ENCODE results near the gene GYG1.

Gene GYG1

DNA sequence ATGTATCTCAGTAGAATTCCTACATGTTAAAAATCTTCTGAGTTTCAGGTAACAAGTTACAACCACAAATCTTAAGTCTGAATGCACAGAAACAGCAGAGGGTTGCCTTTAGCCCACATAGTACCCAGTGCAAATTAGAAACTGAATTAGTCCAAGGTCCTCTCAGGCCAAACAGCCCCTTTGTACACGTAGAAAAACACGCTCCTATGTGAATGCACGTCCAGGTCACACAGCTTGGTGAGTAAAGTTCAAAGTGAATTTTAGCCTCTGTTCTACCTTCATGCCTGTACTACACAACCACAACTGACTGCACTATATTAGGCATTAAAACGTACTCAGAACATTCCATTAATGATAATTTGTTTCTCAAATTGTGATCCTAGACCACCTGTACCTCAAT, 46.3 kb downstream of the GYG1 start:
- POLR2A ChIA-PET = no interaction called here
- TF ChIP-seq SP1 (IDR thresholded peaks at IDR 0.05) = no peak
- TF ChIP-seq ARNT (IDR thresholded peaks at IDR 0.05) = no peak
- TF ChIP-seq ELF4 (IDR thresholded peaks at IDR 0.05) = no peak
- TF ChIP-seq LEF1 (IDR thresholded peaks at IDR 0.05; ENCODE audit: borderline replicate concordance) = no peak
- no peak for TF ChIP-seq NFRKB (IDR thresholded peaks at IDR 0.05)
- no peak for TF ChIP-seq HDGF (IDR thresholded peaks at IDR 0.05; ENCODE audit: borderline replicate concordance)
- TF ChIP-seq FOXA1 (IDR thresholded peaks at IDR 0.05) = no peak
- no peak for TF ChIP-seq FOXK2 (IDR thresholded peaks at IDR 0.05)
- TF ChIP-seq CTBP1 (IDR thresholded peaks at IDR 0.05; ENCODE audit: borderline replicate concordance) = no peak
- TF ChIP-seq FOXM1 (IDR thresholded peaks at IDR 0.05; ENCODE audit: borderline replicate concordance) = no peak
- TF ChIP-seq ZNF384 (IDR thresholded peaks at IDR 0.05) = no peak
- no peak for TF ChIP-seq TARDBP (IDR thresholded peaks at IDR 0.05)
- TF ChIP-seq, protein P1, sequence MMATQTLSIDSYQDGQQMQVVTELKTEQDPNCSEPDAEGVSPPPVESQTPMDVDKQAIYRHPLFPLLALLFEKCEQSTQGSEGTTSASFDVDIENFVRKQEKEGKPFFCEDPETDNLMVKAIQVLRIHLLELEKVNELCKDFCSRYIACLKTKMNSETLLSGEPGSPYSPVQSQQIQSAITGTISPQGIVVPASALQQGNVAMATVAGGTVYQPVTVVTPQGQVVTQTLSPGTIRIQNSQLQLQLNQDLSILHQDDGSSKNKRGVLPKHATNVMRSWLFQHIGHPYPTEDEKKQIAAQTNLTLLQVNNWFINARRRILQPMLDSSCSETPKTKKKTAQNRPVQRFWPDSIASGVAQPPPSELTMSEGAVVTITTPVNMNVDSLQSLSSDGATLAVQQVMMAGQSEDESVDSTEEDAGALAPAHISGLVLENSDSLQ (IDR thresholded peaks at IDR 0.05) = no peak
- no peak for TF ChIP-seq SUZ12 (IDR thresholded peaks at IDR 0.05)
- TF ChIP-seq L3MBTL2 (conservative IDR thresholded peaks at IDR 0.05) = no peak
- CTCF ChIA-PET = no interaction called here
- DNase-seq (ENCODE audit: extremely low spot score) = no peak

DNA sequence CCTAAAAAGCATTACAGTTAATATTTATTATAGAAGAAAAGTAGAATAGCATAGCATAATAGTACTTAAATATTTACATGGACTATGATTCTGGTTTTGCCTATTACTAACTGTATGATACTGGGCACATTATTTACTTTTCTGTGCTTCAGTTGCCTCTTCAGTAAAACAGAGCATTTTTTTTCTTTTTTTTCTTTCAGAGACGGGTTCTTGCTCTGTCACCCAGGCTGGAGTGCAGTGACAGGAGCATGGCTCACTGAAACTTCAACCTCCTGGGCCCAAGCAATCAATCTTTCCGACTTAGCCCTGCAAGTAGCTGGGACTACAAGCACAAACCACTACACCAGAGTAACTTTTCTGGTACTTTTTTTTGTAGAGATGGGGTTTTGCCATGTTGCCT, 47.0 kb downstream of the GYG1 start:
- CTCF ChIA-PET = no interaction called here
- no peak for TF ChIP-seq TARDBP (IDR thresholded peaks at IDR 0.05)
- TF ChIP-seq, protein P1 (IDR thresholded peaks at IDR 0.05) = no peak
- TF ChIP-seq BHLHE40 (IDR thresholded peaks at IDR 0.05; ENCODE audit: borderline replicate concordance) = no peak
- TF ChIP-seq HDGF (IDR thresholded peaks at IDR 0.05; ENCODE audit: borderline replicate concordance) = no peak
- no peak for TF ChIP-seq SUZ12 (IDR thresholded peaks at IDR 0.05)
- TF ChIP-seq NFRKB (IDR thresholded peaks at IDR 0.05) = no peak
- TF ChIP-seq SP1 (IDR thresholded peaks at IDR 0.05) = no peak
- TF ChIP-seq ARNT (IDR thresholded peaks at IDR 0.05) = no peak
- TF ChIP-seq ELF4 (IDR thresholded peaks at IDR 0.05) = no peak
- no peak for TF ChIP-seq LEF1 (IDR thresholded peaks at IDR 0.05; ENCODE audit: borderline replicate concordance)
- no peak for DNase-seq (ENCODE audit: extremely low spot score)
- POLR2A ChIA-PET = no interaction called here

DNA sequence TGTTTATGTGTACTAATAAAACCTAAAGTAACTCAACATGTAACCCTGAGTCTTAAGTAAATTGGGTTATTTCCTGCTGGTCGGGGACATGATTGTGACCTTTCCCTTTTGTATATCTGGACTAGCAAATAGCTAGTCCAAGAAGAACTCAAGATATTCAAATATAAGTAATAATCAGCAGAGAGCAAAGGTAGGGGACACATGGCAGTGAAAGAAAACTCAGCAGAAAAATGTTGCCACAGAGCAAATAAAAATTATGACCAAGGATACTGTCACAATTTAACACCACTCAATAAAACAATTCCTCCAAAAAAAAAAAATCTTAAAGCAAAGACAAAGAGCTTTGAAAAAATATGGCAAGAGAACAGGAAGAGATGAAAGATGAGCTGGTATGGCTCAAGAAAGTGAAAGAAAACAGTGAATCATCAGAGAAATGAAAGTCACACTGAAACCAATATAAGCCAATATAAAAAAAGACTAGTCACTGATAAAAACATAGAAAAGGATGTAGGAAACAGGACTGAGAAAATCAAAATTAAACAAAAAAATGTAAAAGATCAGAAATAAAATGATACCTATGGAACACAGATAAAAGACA, 51.5 kb downstream of the GYG1 start:
- no peak for DNase-seq (ENCODE audit: extremely low spot score)
- CTCF ChIA-PET = no interaction called here

DNA sequence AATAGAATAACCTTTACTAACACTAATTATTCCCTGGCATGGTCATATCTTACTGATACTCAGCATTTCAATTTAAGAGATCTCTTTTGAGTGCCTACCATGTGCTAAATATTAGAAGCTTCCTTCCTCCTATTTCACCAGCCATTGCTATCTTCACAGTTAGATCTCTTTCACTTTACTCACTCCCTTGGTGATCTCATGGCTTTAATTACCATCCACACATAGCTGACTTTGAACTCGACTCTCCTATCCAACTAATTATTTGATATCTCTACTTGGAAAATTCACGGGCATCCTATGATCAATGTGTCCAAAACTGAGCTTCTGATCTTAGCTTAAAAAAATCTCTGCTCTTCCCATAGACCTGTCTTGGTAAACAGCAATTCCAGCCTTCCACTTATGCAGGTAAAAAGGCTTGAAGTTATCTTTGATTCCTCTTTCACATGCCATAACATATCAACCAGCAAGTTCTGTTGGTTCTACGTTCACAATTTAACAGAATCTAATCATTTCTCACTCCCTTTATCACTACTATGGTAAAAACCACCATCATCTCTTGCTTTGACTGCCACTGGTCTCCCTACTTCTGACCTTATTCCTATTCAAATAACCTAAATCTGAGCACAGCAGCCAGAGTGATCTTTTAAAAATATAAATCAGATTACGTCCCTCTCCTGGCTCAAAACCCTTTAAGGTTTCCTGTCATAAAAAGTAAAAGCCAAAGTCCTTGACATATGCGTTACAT, 53.2 kb downstream of the GYG1 start:
- ChIA-PET CTCF (no interaction called here), POLR2A (no interaction called here)
- DNase-seq (ENCODE audit: extremely low spot score) = no peak
- no peak for TF ChIP-seq HDGF (IDR thresholded peaks at IDR 0.05; ENCODE audit: borderline replicate concordance)
- no peak for TF ChIP-seq ZNF384 (IDR thresholded peaks at IDR 0.05)
- no peak for TF ChIP-seq SUZ12 (IDR thresholded peaks at IDR 0.05)
- TF ChIP-seq FOXK2 (IDR thresholded peaks at IDR 0.05) = no peak
- TF ChIP-seq BHLHE40 (IDR thresholded peaks at IDR 0.05; ENCODE audit: borderline replicate concordance) = no peak
- TF ChIP-seq L3MBTL2 (conservative IDR thresholded peaks at IDR 0.05) = no peak
- no peak for TF ChIP-seq ARNT (IDR thresholded peaks at IDR 0.05)
- no peak for TF ChIP-seq CTBP1 (IDR thresholded peaks at IDR 0.05; ENCODE audit: borderline replicate concordance)
- no peak for TF ChIP-seq FOXM1 (IDR thresholded peaks at IDR 0.05; ENCODE audit: borderline replicate concordance)
- TF ChIP-seq SP1 (IDR thresholded peaks at IDR 0.05) = no peak
- no peak for TF ChIP-seq NFRKB (IDR thresholded peaks at IDR 0.05)

More for the DNA sequence above, 51.5 kb downstream of the GYG1 start:
- POLR2A ChIA-PET = no interaction called here
- TF ChIP-seq BHLHE40 (IDR thresholded peaks at IDR 0.05; ENCODE audit: borderline replicate concordance) (no peak), ELF4 (IDR thresholded peaks at IDR 0.05) (no peak), SP1 (IDR thresholded peaks at IDR 0.05) (no peak), L3MBTL2 (conservative IDR thresholded peaks at IDR 0.05) (no peak), LEF1 (IDR thresholded peaks at IDR 0.05; ENCODE audit: borderline replicate concordance) (no peak), HDGF (IDR thresholded peaks at IDR 0.05; ENCODE audit: borderline replicate concordance) (no peak), CTBP1 (IDR thresholded peaks at IDR 0.05; ENCODE audit: borderline replicate concordance) (no peak), TARDBP (IDR thresholded peaks at IDR 0.05) (no peak), FOXM1 (IDR thresholded peaks at IDR 0.05; ENCODE audit: borderline replicate concordance) (no peak), NFRKB (IDR thresholded peaks at IDR 0.05) (no peak), SUZ12 (IDR thresholded peaks at IDR 0.05) (no peak), ZNF384 (IDR thresholded peaks at IDR 0.05) (no peak), FOXK2 (IDR thresholded peaks at IDR 0.05) (no peak), ARNT (IDR thresholded peaks at IDR 0.05) (no peak), FOXA1 (IDR thresholded peaks at IDR 0.05) (no peak)
- TF ChIP-seq, protein P1 (IDR thresholded peaks at IDR 0.05) = no peak

DNA sequence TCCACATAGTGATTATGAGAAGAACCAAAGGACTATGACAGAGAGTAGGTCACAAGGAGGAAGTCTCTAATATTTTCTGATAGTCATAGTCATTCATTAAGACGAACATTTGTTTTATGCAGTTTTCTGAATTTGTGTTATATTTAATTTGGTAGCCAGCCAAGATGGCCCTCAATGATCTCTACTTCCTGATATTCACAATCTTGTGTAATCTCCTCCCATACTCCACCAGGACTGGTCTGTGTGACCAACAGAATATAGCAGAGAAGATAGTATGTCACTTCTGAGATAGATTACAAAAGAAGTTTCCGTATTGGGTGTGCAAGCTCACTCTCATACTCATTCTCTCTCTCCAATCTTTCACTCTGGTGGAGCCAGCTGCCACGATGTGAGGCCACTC, 64.2 kb downstream of the GYG1 start:
- no peak for DNase-seq (ENCODE audit: extremely low spot score)
- TF ChIP-seq ARNT (IDR thresholded peaks at IDR 0.05) (no peak), SP1 (IDR thresholded peaks at IDR 0.05) (no peak), TARDBP (IDR thresholded peaks at IDR 0.05) (no peak), LEF1 (IDR thresholded peaks at IDR 0.05; ENCODE audit: borderline replicate concordance) (no peak), CTBP1 (IDR thresholded peaks at IDR 0.05; ENCODE audit: borderline replicate concordance) (no peak), FOXA1 (IDR thresholded peaks at IDR 0.05) (no peak), L3MBTL2 (conservative IDR thresholded peaks at IDR 0.05) (no peak), ZNF384 (IDR thresholded peaks at IDR 0.05) (no peak), ELF4 (IDR thresholded peaks at IDR 0.05) (no peak), FOXM1 (IDR thresholded peaks at IDR 0.05; ENCODE audit: borderline replicate concordance) (no peak), FOXK2 (IDR thresholded peaks at IDR 0.05) (no peak)
- TF ChIP-seq, protein P1 (IDR thresholded peaks at IDR 0.05) = no peak
- ChIA-PET POLR2A (no interaction called here), CTCF (no interaction called here)
